ENCODE results near the gene RPL22L1.

DNA sequence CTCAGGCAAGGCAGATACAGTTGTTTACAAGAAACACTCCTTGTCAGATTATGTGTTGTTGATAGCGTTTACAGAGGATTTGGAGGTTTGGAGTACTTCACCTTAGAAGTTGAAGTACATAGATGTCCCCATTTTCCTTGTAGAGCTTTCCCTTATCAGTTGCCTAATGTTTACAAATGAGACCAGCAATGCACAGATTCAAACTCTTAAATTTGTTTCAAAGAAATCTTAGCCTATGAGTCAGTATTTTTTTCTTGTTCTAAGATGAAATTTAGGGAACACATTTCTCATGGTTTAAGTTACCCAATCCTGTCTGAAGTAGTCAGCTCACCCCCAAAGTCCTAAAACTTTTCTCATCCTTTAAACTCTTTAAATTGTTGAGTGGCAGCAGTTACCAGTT lies 44.7 kb upstream of the RPL22L1 start:
- TF ChIP-seq SETDB1 (IDR thresholded peaks at IDR 0.05; ENCODE audit: insufficient read length, low read length) (no peak), YY1 (tag by site-specific recombination; IDR thresholded peaks at IDR 0.05) (no peak), ZBTB8A (tag by site-specific recombination; IDR thresholded peaks at IDR 0.05) (no peak), ZXDB (tag by site-specific recombination; IDR thresholded peaks at IDR 0.05) (no peak), ZNF670 (tag by site-specific recombination; IDR thresholded peaks at IDR 0.05; ENCODE audit: low read depth) (no peak)
- TF ChIP-seq, protein P1, sequence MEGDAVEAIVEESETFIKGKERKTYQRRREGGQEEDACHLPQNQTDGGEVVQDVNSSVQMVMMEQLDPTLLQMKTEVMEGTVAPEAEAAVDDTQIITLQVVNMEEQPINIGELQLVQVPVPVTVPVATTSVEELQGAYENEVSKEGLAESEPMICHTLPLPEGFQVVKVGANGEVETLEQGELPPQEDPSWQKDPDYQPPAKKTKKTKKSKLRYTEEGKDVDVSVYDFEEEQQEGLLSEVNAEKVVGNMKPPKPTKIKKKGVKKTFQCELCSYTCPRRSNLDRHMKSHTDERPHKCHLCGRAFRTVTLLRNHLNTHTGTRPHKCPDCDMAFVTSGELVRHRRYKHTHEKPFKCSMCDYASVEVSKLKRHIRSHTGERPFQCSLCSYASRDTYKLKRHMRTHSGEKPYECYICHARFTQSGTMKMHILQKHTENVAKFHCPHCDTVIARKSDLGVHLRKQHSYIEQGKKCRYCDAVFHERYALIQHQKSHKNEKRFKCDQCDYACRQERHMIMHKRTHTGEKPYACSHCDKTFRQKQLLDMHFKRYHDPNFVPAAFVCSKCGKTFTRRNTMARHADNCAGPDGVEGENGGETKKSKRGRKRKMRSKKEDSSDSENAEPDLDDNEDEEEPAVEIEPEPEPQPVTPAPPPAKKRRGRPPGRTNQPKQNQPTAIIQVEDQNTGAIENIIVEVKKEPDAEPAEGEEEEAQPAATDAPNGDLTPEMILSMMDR (tag by site-specific recombination; IDR thresholded peaks at IDR 0.05), result no peak
